Measurements from ENCODE around the gene MRS2. TPM values are rescaled to one million over a fixed set of nuclear protein-coding genes. Genes with fewer than 3 reads are reported as not detected.

The MRS2 gene
- total RNA-seq, 1 donor from 2014 or later: 18.0 TPM

DNA sequence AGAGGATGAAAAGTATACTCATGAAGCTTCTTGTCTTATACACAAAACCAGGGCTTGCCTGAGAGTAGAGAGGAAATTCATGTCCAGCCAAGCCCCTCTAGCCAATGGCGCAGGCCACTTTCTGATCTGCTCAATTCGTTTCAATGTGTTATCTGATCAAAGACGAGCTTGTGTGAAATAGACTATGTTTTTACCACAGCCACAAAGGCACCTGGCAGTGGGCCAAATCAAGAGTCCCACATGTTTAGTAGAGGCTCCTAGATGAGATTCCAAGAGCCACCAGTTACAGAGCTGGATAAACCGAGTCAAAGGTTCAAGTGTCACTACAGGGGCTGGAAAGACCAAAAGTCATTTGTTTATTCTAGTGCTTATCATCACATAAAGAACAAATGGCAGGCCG is 51.7 kb downstream of the MRS2 start:
- no peaks in the 10 kb centered on the region for H3K4me1 Mint-ChIP-seq (ENCODE audit: low read depth)
- no peak overlapping the region for H3K27ac Mint-ChIP-seq (ENCODE audit: unreplicated experiment)
- H3K4me3 Mint-ChIP-seq (ENCODE audit: unreplicated experiment): no peak overlapping the region
- TF ChIP-seq, protein P1, sequence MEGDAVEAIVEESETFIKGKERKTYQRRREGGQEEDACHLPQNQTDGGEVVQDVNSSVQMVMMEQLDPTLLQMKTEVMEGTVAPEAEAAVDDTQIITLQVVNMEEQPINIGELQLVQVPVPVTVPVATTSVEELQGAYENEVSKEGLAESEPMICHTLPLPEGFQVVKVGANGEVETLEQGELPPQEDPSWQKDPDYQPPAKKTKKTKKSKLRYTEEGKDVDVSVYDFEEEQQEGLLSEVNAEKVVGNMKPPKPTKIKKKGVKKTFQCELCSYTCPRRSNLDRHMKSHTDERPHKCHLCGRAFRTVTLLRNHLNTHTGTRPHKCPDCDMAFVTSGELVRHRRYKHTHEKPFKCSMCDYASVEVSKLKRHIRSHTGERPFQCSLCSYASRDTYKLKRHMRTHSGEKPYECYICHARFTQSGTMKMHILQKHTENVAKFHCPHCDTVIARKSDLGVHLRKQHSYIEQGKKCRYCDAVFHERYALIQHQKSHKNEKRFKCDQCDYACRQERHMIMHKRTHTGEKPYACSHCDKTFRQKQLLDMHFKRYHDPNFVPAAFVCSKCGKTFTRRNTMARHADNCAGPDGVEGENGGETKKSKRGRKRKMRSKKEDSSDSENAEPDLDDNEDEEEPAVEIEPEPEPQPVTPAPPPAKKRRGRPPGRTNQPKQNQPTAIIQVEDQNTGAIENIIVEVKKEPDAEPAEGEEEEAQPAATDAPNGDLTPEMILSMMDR (IDR thresholded peaks at IDR 0.05): no peak
- no peak for DNase-seq (ENCODE audit: low spot score)
- no peaks in the 10 kb centered on the region for H3K27me3 Mint-ChIP-seq (ENCODE audit: low read depth)
- no peaks in the 10 kb centered on the region for H3K9me3 Mint-ChIP-seq (ENCODE audit: low read depth)
- no peaks in the 10 kb centered on the region for H3K36me3 Mint-ChIP-seq (ENCODE audit: low read depth)

GRCh38 chr6:24455061-24455460 is 52.3 kb downstream of the MRS2 start:
- no peak overlapping the region for H3K27ac Mint-ChIP-seq (ENCODE audit: unreplicated experiment)
- no peaks in the 10 kb centered on the region for H3K9me3 Mint-ChIP-seq (ENCODE audit: low read depth)
- no peaks in the 10 kb centered on the region for H3K27me3 Mint-ChIP-seq (ENCODE audit: low read depth)
- H3K36me3 Mint-ChIP-seq (ENCODE audit: low read depth): no peaks in the 10 kb centered on the region
- TF ChIP-seq, protein P1 (IDR thresholded peaks at IDR 0.05): no peak
- H3K4me3 Mint-ChIP-seq (ENCODE audit: unreplicated experiment): no peak overlapping the region
- no peaks in the 10 kb centered on the region for H3K4me1 Mint-ChIP-seq (ENCODE audit: low read depth)
- DNase-seq (ENCODE audit: low spot score): no peak

DNA sequence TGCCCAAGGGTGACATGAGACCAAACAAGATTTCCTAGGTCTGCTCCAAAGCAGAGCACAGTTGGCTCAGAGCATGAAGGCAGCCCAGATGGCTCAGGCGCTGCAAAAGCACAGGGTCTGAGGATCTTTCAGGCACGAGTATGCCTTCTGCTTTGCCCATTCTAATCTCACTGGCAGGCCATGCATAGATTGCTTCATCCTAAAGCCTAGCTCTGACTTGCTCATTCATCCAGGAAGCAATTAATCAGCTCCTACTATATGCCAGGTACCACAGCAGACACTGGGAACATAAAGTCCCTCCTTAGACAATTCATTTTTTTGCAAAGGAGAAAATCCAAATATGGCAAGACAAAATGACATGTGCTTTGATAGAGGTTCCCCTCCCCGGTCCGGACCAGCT is 55.4 kb downstream of the MRS2 start:
- Mint-ChIP-seq H3K9me3 (ENCODE audit: low read depth) (no peaks in the 10 kb centered on the region), H3K4me1 (ENCODE audit: low read depth) (no peaks in the 10 kb centered on the region), H3K4me3 (ENCODE audit: unreplicated experiment) (no peak overlapping the region), H3K27ac (ENCODE audit: unreplicated experiment) (no peak overlapping the region), H3K36me3 (ENCODE audit: low read depth) (no peaks in the 10 kb centered on the region), H3K27me3 (ENCODE audit: low read depth) (no peaks in the 10 kb centered on the region)
- TF ChIP-seq, protein P1 (IDR thresholded peaks at IDR 0.05): no peak
- DNase-seq (ENCODE audit: low spot score): no peak

- Mint-ChIP-seq H3K4me3 (ENCODE audit: unreplicated experiment) (no peak overlapping the region), H3K36me3 (ENCODE audit: low read depth) (no peaks in the 10 kb centered on the region), H3K9me3 (ENCODE audit: low read depth) (no peaks in the 10 kb centered on the region), H3K27ac (ENCODE audit: unreplicated experiment) (no peak overlapping the region), H3K27me3 (ENCODE audit: low read depth) (no peaks in the 10 kb centered on the region), H3K4me1 (ENCODE audit: low read depth) (no peaks in the 10 kb centered on the region)
- TF ChIP-seq, protein P1 (IDR thresholded peaks at IDR 0.05): no peak
- DNase-seq (ENCODE audit: low spot score): no peak
Measured at GRCh38 chr6:24458941-24459340, 56.2 kb downstream of the MRS2 start.

DNA sequence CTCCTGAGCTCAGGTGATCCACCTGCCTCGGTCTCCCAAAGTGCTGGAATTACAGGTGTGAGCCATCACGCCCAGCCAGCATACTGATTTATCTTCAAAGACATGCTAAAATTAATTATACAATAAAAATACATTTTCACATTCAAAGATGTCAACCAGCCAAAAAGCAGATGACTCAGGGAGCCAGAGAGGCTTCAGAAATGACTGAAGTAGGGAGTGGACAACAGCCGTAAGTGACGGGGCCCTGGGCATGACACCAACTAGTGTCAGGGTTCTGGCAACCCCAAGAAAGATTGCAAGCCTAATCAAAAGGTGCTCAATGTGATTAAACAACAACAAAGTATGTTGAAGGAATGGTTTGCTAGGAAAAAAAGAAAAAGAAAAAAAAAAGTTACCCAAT is 58.2 kb downstream of the MRS2 start:
- no peaks in the 10 kb centered on the region for H3K9me3 Mint-ChIP-seq (ENCODE audit: low read depth)

More for the DNA sequence above, 58.2 kb downstream of the MRS2 start:
- H3K27ac Mint-ChIP-seq (ENCODE audit: unreplicated experiment): no peak overlapping the region
- TF ChIP-seq, protein P1 (IDR thresholded peaks at IDR 0.05): no peak
- H3K36me3 Mint-ChIP-seq (ENCODE audit: low read depth): no peaks in the 10 kb centered on the region
- H3K4me1 Mint-ChIP-seq (ENCODE audit: low read depth): no peaks in the 10 kb centered on the region
- H3K27me3 Mint-ChIP-seq (ENCODE audit: low read depth): no peaks in the 10 kb centered on the region
- no peak for DNase-seq (ENCODE audit: low spot score)
- H3K4me3 Mint-ChIP-seq (ENCODE audit: unreplicated experiment): no peak overlapping the region
